Osteoblast (primary cell): ENCODE data around the gene LCN15. TPM values are rescaled to one million over a fixed set of nuclear protein-coding genes. Genes with fewer than 3 reads are reported as not detected.

Experiments
- DNase-seq: peaks from one replicate; pipeline ENCODE4 v3.0.0; 2011; ENCODE audit warnings: low spot score, mixed read lengths; ENCODE audit not compliant: insufficient read length; ENCODE audit errors: missing footprints
- H2AFZ ChIP-seq: 2 replicates; pipeline ENCODE4 v1.6.0; 2011; ENCODE audit warnings: mild to moderate bottlenecking, low read length
- H3K27ac ChIP-seq: 2 replicates; pipeline ENCODE4 v1.5.1; 2011; ENCODE audit warnings: mild to moderate bottlenecking, low read depth, low read length, moderate library complexity
- H3K27me3 ChIP-seq: 2 replicates; pipeline ENCODE4 v1.6.0; 2012; ENCODE audit warnings: mild to moderate bottlenecking, control low read depth, inconsistent platforms, low read length, moderate library complexity; ENCODE audit not compliant: insufficient read depth
- H3K36me3 ChIP-seq: 2 replicates; pipeline ENCODE4 v1.5.1; 2011; ENCODE audit warnings: mild to moderate bottlenecking, low read length, control low read depth, moderate library complexity; ENCODE audit not compliant: insufficient read depth
- H3K4me1 ChIP-seq: 2 replicates; pipeline ENCODE4 v1.5.1; 2011; ENCODE audit warnings: mild to moderate bottlenecking, low read length, control low read depth, moderate library complexity; ENCODE audit not compliant: insufficient read depth
- H3K4me2 ChIP-seq: 2 replicates; pipeline ENCODE4 v1.6.0; 2011; ENCODE audit warnings: mild to moderate bottlenecking, low read length; ENCODE audit not compliant: insufficient read depth
- H3K4me3 ChIP-seq: fragments of 200-600 bp; sonication (generic); 3 replicates; pipeline ENCODE4 v1.5.1; 2012; ENCODE audit warnings: mild to moderate bottlenecking, low read length, inconsistent platforms; ENCODE audit not compliant: insufficient read depth
- H3K79me2 ChIP-seq: 2 replicates; pipeline ENCODE4 v1.6.0; 2012; ENCODE audit warnings: mild to moderate bottlenecking, low read length, control low read depth, inconsistent platforms; ENCODE audit not compliant: insufficient read depth
- H3K9me3 ChIP-seq: 2 replicates; pipeline ENCODE4 v1.5.1; 2011; ENCODE audit warnings: low read depth, low read length, control low read depth
- H4K20me1 ChIP-seq: 2 replicates; pipeline ENCODE4 v1.6.0; 2012; ENCODE audit warnings: mild to moderate bottlenecking, low read length, control low read depth; ENCODE audit not compliant: insufficient read depth
- total RNA-seq: library from RNA; depleted of rRNA; stranded (reverse); fragments of >200 nt; gene quantifications from 2 replicates; pipeline ENCODE4 v1.2.3, GENCODE V29; 2012
- TF ChIP-seq, protein P1 (sequence below): IDR thresholded peaks from 2 replicates; pipeline ENCODE4 v1.5.1; 2011; ENCODE audit warnings: mild to moderate bottlenecking, low read depth, low read length, moderate library complexity; ENCODE audit errors: extremely low read depth

The LCN15 gene
- total RNA-seq, 1 donor, result not detected

DNA sequence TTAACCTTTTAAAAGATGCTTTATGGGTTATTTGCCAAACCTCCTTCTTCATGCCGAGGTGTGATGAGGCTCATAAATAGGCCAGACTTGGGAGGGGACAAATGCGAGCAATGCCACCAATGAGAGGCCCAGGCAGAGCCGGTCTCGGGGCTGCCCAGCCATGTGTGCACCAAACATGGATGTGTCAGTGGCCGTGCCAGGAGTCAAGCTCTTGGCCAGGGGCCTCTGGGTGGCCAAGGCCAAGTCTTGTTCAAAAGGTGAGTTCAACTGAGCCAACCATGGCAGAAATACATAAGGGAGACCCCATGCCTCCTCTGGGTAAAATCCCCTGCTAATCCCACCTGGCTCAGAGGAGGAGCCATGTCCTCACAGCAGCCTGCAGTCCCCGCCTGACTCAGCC lies 10.9 kb upstream of the LCN15 start:
- peak; percentile 69 for DNase-seq
- H3K4me1 ChIP-seq, result no peaks in the 10 kb centered on the region
- H3K4me2 ChIP-seq, result no peak overlapping the region
- TF ChIP-seq, protein P1, sequence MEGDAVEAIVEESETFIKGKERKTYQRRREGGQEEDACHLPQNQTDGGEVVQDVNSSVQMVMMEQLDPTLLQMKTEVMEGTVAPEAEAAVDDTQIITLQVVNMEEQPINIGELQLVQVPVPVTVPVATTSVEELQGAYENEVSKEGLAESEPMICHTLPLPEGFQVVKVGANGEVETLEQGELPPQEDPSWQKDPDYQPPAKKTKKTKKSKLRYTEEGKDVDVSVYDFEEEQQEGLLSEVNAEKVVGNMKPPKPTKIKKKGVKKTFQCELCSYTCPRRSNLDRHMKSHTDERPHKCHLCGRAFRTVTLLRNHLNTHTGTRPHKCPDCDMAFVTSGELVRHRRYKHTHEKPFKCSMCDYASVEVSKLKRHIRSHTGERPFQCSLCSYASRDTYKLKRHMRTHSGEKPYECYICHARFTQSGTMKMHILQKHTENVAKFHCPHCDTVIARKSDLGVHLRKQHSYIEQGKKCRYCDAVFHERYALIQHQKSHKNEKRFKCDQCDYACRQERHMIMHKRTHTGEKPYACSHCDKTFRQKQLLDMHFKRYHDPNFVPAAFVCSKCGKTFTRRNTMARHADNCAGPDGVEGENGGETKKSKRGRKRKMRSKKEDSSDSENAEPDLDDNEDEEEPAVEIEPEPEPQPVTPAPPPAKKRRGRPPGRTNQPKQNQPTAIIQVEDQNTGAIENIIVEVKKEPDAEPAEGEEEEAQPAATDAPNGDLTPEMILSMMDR, result no peak
- H3K36me3 ChIP-seq, result no peaks in the 10 kb centered on the region
- no peaks in the 10 kb centered on the region for H3K79me2 ChIP-seq
- H3K27ac ChIP-seq, result no peak overlapping the region
- H3K9me3 ChIP-seq, result peaks cover 3% of the 10 kb centered on the region
- no peaks in the 10 kb centered on the region for H4K20me1 ChIP-seq
- no peak overlapping the region for H3K4me3 ChIP-seq
- H2AFZ ChIP-seq, result no peak overlapping the region
- H3K27me3 ChIP-seq, result peaks cover 31% of the 10 kb centered on the region

DNA sequence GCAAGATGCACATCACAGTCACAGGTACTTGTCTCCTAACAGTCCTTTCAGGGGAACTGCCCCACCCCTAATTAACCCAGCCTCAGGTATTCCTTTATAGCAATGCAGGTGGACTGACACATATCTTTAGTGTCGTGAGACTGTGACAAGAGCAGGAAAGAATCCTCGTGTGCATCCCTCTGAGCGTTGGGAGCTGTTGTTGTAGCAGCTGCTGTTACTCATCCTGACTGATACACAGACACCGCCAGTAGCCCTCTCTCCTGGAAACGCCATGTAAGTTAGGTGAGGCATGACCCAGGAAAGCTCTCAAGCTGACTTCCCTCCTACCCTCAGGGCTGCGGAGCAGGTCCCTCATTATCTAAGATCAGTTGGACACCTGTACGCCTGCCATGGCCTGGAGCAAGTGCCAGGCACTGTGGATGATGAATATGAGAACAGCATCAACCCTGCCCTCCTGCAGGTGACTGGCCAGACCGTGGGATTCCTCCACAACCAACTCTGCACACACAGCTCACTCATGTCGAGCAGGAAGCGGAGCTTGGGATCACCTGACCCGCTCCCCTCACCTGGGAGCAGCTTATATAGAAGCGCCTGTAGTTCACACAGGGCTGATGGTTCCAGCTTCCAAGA lies 10.2 kb upstream of the LCN15 start:
- no peak overlapping the region for H3K4me3 ChIP-seq
- DNase-seq, result peak; percentile 60
- H4K20me1 ChIP-seq, result no peaks in the 10 kb centered on the region

DNA sequence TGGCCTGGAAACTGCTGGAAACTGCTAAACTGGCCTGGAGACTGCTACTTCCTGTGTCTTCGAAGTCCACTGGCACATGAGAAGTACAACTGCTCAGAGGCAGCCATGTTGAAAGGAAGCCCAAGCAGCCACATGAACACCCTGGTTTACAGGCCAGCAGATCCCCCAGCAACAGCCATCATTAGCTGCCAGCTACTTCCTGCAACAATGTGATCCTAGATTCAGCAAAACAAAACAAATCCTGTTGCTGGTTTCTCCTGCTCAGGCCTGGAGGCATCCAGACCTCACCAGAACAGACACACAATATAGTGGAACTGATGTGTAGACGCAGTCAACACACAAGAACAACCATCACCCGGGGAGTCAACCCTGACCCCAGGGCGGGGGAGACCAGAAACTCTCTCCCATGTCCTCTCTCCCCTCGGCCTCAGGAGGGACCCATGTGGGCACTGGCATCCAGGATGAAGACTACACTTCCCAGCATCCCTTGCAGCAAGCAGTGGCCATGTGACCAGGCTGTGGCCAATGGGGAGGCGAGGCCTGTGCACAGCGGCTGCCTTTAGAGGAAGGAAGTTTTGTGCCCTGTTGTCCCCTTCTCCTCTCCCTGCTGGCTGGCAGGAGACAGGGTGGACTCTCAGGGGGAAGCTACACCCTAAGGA lies 9.2 kb upstream of the LCN15 start:
- H4K20me1 ChIP-seq, result no peaks in the 10 kb centered on the region
- H3K9me3 ChIP-seq, result peaks cover 3% of the 10 kb centered on the region
- no peak overlapping the region for H2AFZ ChIP-seq
- TF ChIP-seq, protein P1, result no peak
- peaks cover 14% of the 10 kb centered on the region for H3K27me3 ChIP-seq
- no peak overlapping the region for H3K4me2 ChIP-seq
- DNase-seq, result peak; percentile 87
- H3K27ac ChIP-seq, result no peak overlapping the region
- no peak overlapping the region for H3K4me3 ChIP-seq
- no peaks in the 10 kb centered on the region for H3K4me1 ChIP-seq
- H3K79me2 ChIP-seq, result no peaks in the 10 kb centered on the region
- H3K36me3 ChIP-seq, result no peaks in the 10 kb centered on the region

More for the DNA sequence above, 10.2 kb upstream of the LCN15 start:
- H3K36me3 ChIP-seq, result no peaks in the 10 kb centered on the region
- H3K27ac ChIP-seq, result no peak overlapping the region
- H3K4me1 ChIP-seq, result no peaks in the 10 kb centered on the region
- H2AFZ ChIP-seq, result no peak overlapping the region
- no peaks in the 10 kb centered on the region for H3K79me2 ChIP-seq
- peaks cover 24% of the 10 kb centered on the region for H3K27me3 ChIP-seq
- no peak overlapping the region for H3K4me2 ChIP-seq
- TF ChIP-seq, protein P1, result no peak
- H3K9me3 ChIP-seq, result peaks cover 3% of the 10 kb centered on the region

DNA sequence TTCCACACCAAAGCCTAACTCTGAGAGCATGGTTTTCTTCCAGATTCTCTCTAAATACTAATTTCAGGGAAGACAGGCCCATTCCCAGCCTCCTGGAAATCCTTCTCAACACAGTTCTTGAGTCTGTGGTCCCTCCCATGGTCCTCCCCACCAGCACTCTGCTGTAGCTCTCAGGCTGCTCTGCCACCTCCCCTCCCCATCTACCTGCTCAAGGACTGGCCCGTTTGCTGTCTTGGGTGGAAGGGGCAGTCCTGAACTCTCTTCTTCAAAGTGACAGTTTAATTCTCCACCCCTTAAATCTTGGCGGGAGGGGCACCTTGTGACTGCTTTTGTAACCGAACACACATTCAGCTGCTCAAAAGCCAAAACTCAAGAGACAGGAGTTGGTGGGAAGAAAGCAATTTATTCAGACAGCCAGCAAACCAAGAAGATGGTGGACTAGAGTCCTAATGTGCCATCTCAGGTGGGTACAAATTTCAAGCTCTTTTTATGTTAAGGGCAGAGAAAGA lies 7.6 kb upstream of the LCN15 start:
- H3K4me3 ChIP-seq, result no peak overlapping the region
- H3K36me3 ChIP-seq, result no peaks in the 10 kb centered on the region
- TF ChIP-seq, protein P1, result no peak

More for the DNA sequence above, 7.6 kb upstream of the LCN15 start:
- no peak overlapping the region for H3K4me2 ChIP-seq
- no peak overlapping the region for H2AFZ ChIP-seq
- no peaks in the 10 kb centered on the region for H3K4me1 ChIP-seq
- H3K27ac ChIP-seq, result no peak overlapping the region
- peaks cover 3% of the 10 kb centered on the region for H3K9me3 ChIP-seq
- no peaks in the 10 kb centered on the region for H3K79me2 ChIP-seq
- peaks cover 4% of the 10 kb centered on the region for H3K27me3 ChIP-seq
- peak; percentile 76 for DNase-seq
- no peaks in the 10 kb centered on the region for H4K20me1 ChIP-seq
